Lung (tissue), 12 donors: Measurements from ENCODE around the gene SCN4B. TPM values are rescaled to one million over a fixed set of nuclear protein-coding genes. Genes with fewer than 3 reads are reported as not detected.

Experiments used
- ATAC-seq: fragments of 200-7000 bp; cut with Tn5 transposase; one replicate; pipeline ENCODE4 v1.9.1; 2020; ENCODE audit warnings: moderate number of reproducible peaks; ENCODE audit not compliant: insufficient read depth, low FRiP score
- DNase-seq, 3 donors: peaks; one replicate each; pipeline ENCODE4 v3.0.0-alpha.2; 2013 to 2017
- H3K27ac ChIP-seq, 2 donors: one replicate each; pipeline ENCODE4 v1.5.1; 2013; ENCODE audit warnings: mild to moderate bottlenecking in 2 of 2, moderate library complexity in 2 of 2, control low read depth in 1 of 2, inconsistent platforms in 1 of 2, low read depth in 1 of 2, low read length in 1 of 2
- H3K27me3 ChIP-seq, 3 donors: one replicate each; pipeline ENCODE4 v1.5.1; 2013; ENCODE audit warnings: low read length in 2 of 3; ENCODE audit not compliant: control insufficient read depth in 3 of 3, insufficient read depth in 3 of 3
- H3K36me3 ChIP-seq, 4 donors: one replicate each; pipeline ENCODE4 v1.5.1; 2013; ENCODE audit warnings: low read length in 4 of 4, mild to moderate bottlenecking in 1 of 4, moderate library complexity in 1 of 4; ENCODE audit not compliant: control insufficient read depth in 4 of 4, insufficient read depth in 4 of 4
- H3K4me1 ChIP-seq, 5 donors: one replicate each; pipeline ENCODE4 v1.5.1; 2013; ENCODE audit warnings: low read length in 5 of 5, mild to moderate bottlenecking in 2 of 5, moderate library complexity in 1 of 5; ENCODE audit not compliant: control insufficient read depth in 5 of 5, insufficient read depth in 5 of 5
- H3K4me3 ChIP-seq: one replicate; pipeline ENCODE4 v1.5.1; 2013; ENCODE audit warnings: mild to moderate bottlenecking, control low read depth, moderate library complexity
- H3K9ac ChIP-seq, 2 donors: one replicate each; pipeline ENCODE4 v1.5.1; 2013; ENCODE audit warnings: low read length in 2 of 2, control low read depth in 1 of 2; ENCODE audit not compliant: insufficient read depth in 1 of 2
- H3K9me3 ChIP-seq, 4 donors: one replicate each; pipeline ENCODE4 v1.5.1; 2013; ENCODE audit warnings: low read length in 3 of 4, mild to moderate bottlenecking in 1 of 4, moderate library complexity in 1 of 4; ENCODE audit not compliant: control insufficient read depth in 4 of 4, insufficient read depth in 3 of 4
- WGBS, 2 donors: extraction: QIAGEN DNeasy Blood & Tissue Kit; methylation state at CpG; one replicate each; pipeline ENCODE4 v1.1.7; 2013; 5-methylcytosine and 5-hydroxymethylcytosine counted together
- polyA plus RNA-seq, 2 donors: library from polyadenylated mRNA; stranded (reverse); fragments of 200-250 nt; gene quantifications; one replicate each; pipeline ENCODE4 v1.2.1, GENCODE V29; 2013
- total RNA-seq, 2 donors: library from RNA; depleted of rRNA in 1 of 2; stranded (reverse); fragments of >200 nt in 1 of 2; gene quantifications; one replicate each; pipeline ENCODE4 v1.2.1, GENCODE V29; 2014 to 2021
- TF ChIP-seq, protein P1 (sequence below): IDR thresholded peaks from 2 replicates; pipeline ENCODE4 v1.5.1; 2012; ENCODE audit warnings: mild to moderate bottlenecking; ENCODE audit errors: control extremely low read depth, extremely low read depth
- donor health status: control.
- donor health status: control.
- donor health status: Bipolar disorder and iron deficiency.
- donor health status: healthy.
- donor health status: DM: yes; HTN: yes; CAD: no.

SCN4B gene
- total and polyA plus RNA-seq, 4 donors = 0.95 to 5.2 (median 2.3) TPM

DNA sequence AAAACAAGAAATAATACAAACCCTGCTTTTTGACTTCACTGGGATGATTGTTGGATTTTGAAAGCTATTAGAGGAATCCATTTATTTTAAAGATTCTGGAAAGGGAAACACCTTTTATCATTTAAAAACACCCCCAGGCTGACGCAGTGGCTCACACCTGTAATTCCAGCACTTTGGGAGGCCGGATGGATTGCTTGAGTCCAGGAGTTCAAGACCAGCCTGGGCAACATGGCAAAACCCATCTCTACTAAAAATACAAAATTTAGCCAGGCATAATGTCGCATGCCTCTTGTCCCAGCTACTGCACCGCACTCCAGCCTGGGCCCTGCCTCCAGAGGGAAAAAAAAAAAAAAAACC is 24.1 kb upstream of the SCN4B start:
- TF ChIP-seq, protein P1, sequence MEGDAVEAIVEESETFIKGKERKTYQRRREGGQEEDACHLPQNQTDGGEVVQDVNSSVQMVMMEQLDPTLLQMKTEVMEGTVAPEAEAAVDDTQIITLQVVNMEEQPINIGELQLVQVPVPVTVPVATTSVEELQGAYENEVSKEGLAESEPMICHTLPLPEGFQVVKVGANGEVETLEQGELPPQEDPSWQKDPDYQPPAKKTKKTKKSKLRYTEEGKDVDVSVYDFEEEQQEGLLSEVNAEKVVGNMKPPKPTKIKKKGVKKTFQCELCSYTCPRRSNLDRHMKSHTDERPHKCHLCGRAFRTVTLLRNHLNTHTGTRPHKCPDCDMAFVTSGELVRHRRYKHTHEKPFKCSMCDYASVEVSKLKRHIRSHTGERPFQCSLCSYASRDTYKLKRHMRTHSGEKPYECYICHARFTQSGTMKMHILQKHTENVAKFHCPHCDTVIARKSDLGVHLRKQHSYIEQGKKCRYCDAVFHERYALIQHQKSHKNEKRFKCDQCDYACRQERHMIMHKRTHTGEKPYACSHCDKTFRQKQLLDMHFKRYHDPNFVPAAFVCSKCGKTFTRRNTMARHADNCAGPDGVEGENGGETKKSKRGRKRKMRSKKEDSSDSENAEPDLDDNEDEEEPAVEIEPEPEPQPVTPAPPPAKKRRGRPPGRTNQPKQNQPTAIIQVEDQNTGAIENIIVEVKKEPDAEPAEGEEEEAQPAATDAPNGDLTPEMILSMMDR = no peak

GRCh38 chr11:118175993-118176777 is 23.6 kb upstream of the SCN4B start, which contains the start of gene SCN2B:
SCN2B (minus strand) TSS chr11:118176639; CDS start chr11:118176431, 208 bp downstream.
- H3K4me3 ChIP-seq = no peak within 1 kb of the TSS
- no peaks in the 10 kb centered on the region for H3K27me3 ChIP-seq
- ATAC-seq (no peak), DNase-seq (peak in 2 of 3 donors; percentile 82 to 84)
- no peaks in the 10 kb centered on the region for H3K36me3 ChIP-seq
- 40 to 56% methylated on average over 14 of the region's 14 CpGs for WGBS, 2 donors
- peak within 1 kb of the TSS; percentile 37 to 92 for H3K27ac ChIP-seq
- H3K4me1 ChIP-seq = peaks cover 0 to 33% (median 10%) of the 10 kb centered on the region in 5 donors
- no peaks in the 10 kb centered on the region for H3K9me3 ChIP-seq
- TF ChIP-seq, protein P1 = no peak
- H3K9ac ChIP-seq = peak within 1 kb of the TSS in 1 of 2 donors; percentile 42

More for the DNA sequence above, 24.1 kb upstream of the SCN4B start:
- WGBS, 2 donors = 89 to 94% methylated on average over 4 of the region's 4 CpGs
- ATAC-seq (no peak), DNase-seq (no peak)
- Histone ChIP-seq H3K9ac (no peak overlapping the region), H3K4me1 (peaks cover 0 to 27% (median 7%) of the 10 kb centered on the region in 5 donors), H3K4me3 (no peak overlapping the region), H3K27me3 (no peaks in the 10 kb centered on the region), H3K9me3 (no peaks in the 10 kb centered on the region), H3K27ac (no peak overlapping the region), H3K36me3 (no peaks in the 10 kb centered on the region)

GRCh38 chr11:118175031-118175992 is 22.7 kb upstream of the SCN4B start:
- TF ChIP-seq, protein P1 = no peak
- H3K4me1 ChIP-seq = peaks cover 0 to 31% (median 10%) of the 10 kb centered on the region in 5 donors
- no peak for ATAC-seq
- WGBS, 2 donors = 41 to 55% methylated on average over 13 of the region's 13 CpGs
- H3K9ac ChIP-seq = no peak overlapping the region
- H3K36me3 ChIP-seq = no peaks in the 10 kb centered on the region
- no peaks in the 10 kb centered on the region for H3K27me3 ChIP-seq
- H3K27ac ChIP-seq = peak overlapping the region; percentile 37 to 92
- peak in 2 of 3 donors; percentile 46 to 60 for DNase-seq
- H3K4me3 ChIP-seq = no peak overlapping the region
- H3K9me3 ChIP-seq = no peaks in the 10 kb centered on the region
